A673 (cell line): ENCODE results near the gene ADAMTS8.

Experiments used
- CTCF ChIP-seq: fragments of 300-800, 200-600 bp; sonication (generic); conservative IDR thresholded peaks from 2 replicates; pipeline ENCODE4 v1.5.1; 2017; ENCODE audit warnings: low read depth, mild to moderate bottlenecking, antibody characterized with exemption, low read length, moderate library complexity, mixed read lengths
- EZH2 ChIP-seq: fragments of 200-600 bp; sonication (generic); IDR thresholded peaks from 2 replicates; pipeline ENCODE4 v1.6.1; 2017; ENCODE audit warnings: borderline replicate concordance, low read depth, mild to moderate bottlenecking, mixed read lengths, antibody characterized with exemption, low read length; ENCODE audit not compliant: poor library complexity, severe bottlenecking

DNA sequence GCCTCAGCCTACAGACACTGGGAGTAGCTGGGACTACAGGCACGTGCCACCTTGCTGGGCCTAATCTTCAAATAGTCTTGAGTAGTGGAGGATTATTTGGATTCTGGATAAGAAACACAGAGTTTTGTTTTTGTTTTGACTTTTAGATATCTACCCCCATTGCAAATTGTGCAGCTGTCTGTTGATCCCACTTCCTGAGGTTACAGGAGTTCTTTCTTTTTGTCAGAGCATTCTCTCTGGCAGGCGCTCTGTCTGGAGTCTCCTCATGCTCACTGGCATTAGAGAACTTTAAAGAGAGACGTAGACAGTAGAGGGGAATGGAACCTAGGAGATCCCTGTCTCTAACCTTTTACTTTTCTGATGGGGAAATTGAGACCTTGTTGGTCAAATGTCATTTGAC lies 7.8 kb upstream of the ADAMTS8 start:
- TF ChIP-seq CTCF = no peak
- TF ChIP-seq EZH2 = no peak
